HepG2 (cell line): ENCODE data around the gene VKORC1. TPM values are rescaled to one million over a fixed set of nuclear protein-coding genes. Genes with fewer than 3 reads are reported as not detected.

ENCODE experiments used
- FOSL1 ChIP-seq: sonication (generic); formaldehyde crosslinking; IDR thresholded peaks from 2 replicates; pipeline ENCODE4 v1.9.0; 2021; ENCODE audit warnings: missing genetic modification reagents, borderline replicate concordance
- KDM2A ChIP-seq: sonication (generic); formaldehyde crosslinking; IDR thresholded peaks from 2 replicates; pipeline ENCODE4 v1.4.0; 2020; ENCODE audit warnings: low read depth, missing genetic modification reagents, borderline replicate concordance
- MEIS2 ChIP-seq: sonication (generic); formaldehyde crosslinking; IDR thresholded peaks from 2 replicates; pipeline ENCODE4 v1.9.0; 2021; ENCODE audit warnings: mild to moderate bottlenecking, missing genetic modification reagents
- MYC ChIP-seq: sonication (generic); formaldehyde crosslinking; IDR thresholded peaks from 2 replicates; pipeline ENCODE4 v1.9.0; 2021; ENCODE audit warnings: missing genetic modification reagents, borderline replicate concordance
- NCOR1 ChIP-seq: fragments of 200-600 bp; sonication (generic); IDR thresholded peaks from 2 replicates; pipeline ENCODE4 v1.7.0; 2017; ENCODE audit warnings: antibody characterized with exemption, low read length, borderline replicate concordance
- NR1H2 ChIP-seq: sonication (generic); formaldehyde crosslinking; IDR thresholded peaks from 2 replicates; pipeline ENCODE4 v1.8.1; 2022; ENCODE audit warnings: low read depth, missing genetic modification reagents, borderline replicate concordance
- POLR2AphosphoS5 ChIP-seq: IDR thresholded peaks from 2 replicates; pipeline ENCODE4 v1.6.1; 2012; ENCODE audit warnings: low read depth, low read length
- PRDM15 ChIP-seq: sonication (generic); formaldehyde crosslinking; IDR thresholded peaks from 2 replicates; pipeline ENCODE4 v1.4.0; 2020; ENCODE audit warnings: missing genetic modification reagents
- TCF7L2 ChIP-seq: IDR thresholded peaks from 2 replicates; pipeline ENCODE4 v1.6.1; 2011; ENCODE audit warnings: mild to moderate bottlenecking, low read depth, low read length, moderate library complexity
- YEATS2 ChIP-seq: sonication (generic); formaldehyde crosslinking; IDR thresholded peaks from 2 replicates; pipeline ENCODE4 v1.4.0; 2020; ENCODE audit warnings: missing genetic modification reagents, borderline replicate concordance
- ZBTB1 ChIP-seq: sonication (generic); formaldehyde crosslinking; IDR thresholded peaks from 2 replicates; pipeline ENCODE4 v1.4.0; 2020; ENCODE audit warnings: missing genetic modification reagents, borderline replicate concordance
- ZBTB25 ChIP-seq: IDR thresholded peaks from 2 replicates; pipeline ENCODE4 v1.6.1; 2018; ENCODE audit warnings: missing genetic modification reagents
- ZMYM2 ChIP-seq: sonication (generic); formaldehyde crosslinking; IDR thresholded peaks from 2 replicates; pipeline ENCODE4 v1.8.0; 2022; ENCODE audit warnings: mild to moderate bottlenecking, missing genetic modification reagents
- ZNF670 ChIP-seq: sonication (generic); formaldehyde crosslinking; IDR thresholded peaks from 2 replicates; pipeline ENCODE4 v1.8.0; 2022; ENCODE audit warnings: mild to moderate bottlenecking, missing genetic modification reagents, borderline replicate concordance
- polyA plus RNA-seq, 8 experiments: library from polyadenylated mRNA; depleted of rRNA in 3 of 8; stranded (reverse) in 7 of 8; unstranded in 1 of 8; fragments of >200 nt; fragmentation: Illumina TruSeq in 4 of 8; extraction: Trizol in 4 of 8; gene quantifications; 2 replicates each; pipeline versions ENCODE4 v1.2.1 to v1.2.3, GENCODE V29; 2011 to 2016; ENCODE audit warnings: low read depth in 4 of 8, missing spikeins in 1 of 8, mixed read lengths in 1 of 8; ENCODE audit not compliant: insufficient read depth in 1 of 8
- total RNA-seq, 5 experiments: library from RNA; depleted of rRNA; stranded (reverse); fragments of >200 nt; fragmentation: Illumina TruSeq; extraction: Trizol; gene quantifications; 2 replicates each; pipeline ENCODE4 v1.2.3, GENCODE V29; 2016; ENCODE audit warnings: low read depth in 1 of 5
- TF ChIP-seq, protein P1 (sequence below): sonication (generic); formaldehyde crosslinking; IDR thresholded peaks from 2 replicates; pipeline ENCODE4 v1.4.0; 2020; ENCODE audit warnings: missing genetic modification reagents
- TF ChIP-seq, protein P2 (sequence below): sonication (generic); formaldehyde crosslinking; IDR thresholded peaks from 2 replicates; pipeline ENCODE4 v1.8.0; 2022; ENCODE audit warnings: mild to moderate bottlenecking, missing genetic modification reagents

The VKORC1 gene
- total and polyA plus RNA-seq, 2 of the 13 experiments (the other 11 are each of a cell fraction or from before 2014, with no cell fraction given): 141 to 615 TPM

- TF ChIP-seq PRDM15 (CRISPR knock-in tag) (peak; percentile 66), ZNF670 (CRISPR knock-in tag) (peak; percentile 95), NCOR1 (peak; percentile 72; the same call in 1 of the 2 replicates), MYC (CRISPR knock-in tag) (peak; percentile 97), MEIS2 (CRISPR knock-in tag) (peak; percentile 95), ZMYM2 (CRISPR knock-in tag) (0 out of 2 replicates have a peak, but pooled peaks have one; percentile 49), YEATS2 (CRISPR knock-in tag) (peak; percentile 89), TCF7L2 (no peak), ZBTB25 (CRISPR knock-in tag) (peak; percentile 96), ZBTB1 (CRISPR knock-in tag) (no peak), FOSL1 (CRISPR knock-in tag) (peak; percentile 28; the same call in 1 of the 2 replicates), POLR2AphosphoS5 (peak; percentile 60), NR1H2 (0 out of 2 replicates have a peak, but pooled peaks have one; percentile 62), KDM2A (peak; percentile 98)
- TF ChIP-seq, protein P1, sequence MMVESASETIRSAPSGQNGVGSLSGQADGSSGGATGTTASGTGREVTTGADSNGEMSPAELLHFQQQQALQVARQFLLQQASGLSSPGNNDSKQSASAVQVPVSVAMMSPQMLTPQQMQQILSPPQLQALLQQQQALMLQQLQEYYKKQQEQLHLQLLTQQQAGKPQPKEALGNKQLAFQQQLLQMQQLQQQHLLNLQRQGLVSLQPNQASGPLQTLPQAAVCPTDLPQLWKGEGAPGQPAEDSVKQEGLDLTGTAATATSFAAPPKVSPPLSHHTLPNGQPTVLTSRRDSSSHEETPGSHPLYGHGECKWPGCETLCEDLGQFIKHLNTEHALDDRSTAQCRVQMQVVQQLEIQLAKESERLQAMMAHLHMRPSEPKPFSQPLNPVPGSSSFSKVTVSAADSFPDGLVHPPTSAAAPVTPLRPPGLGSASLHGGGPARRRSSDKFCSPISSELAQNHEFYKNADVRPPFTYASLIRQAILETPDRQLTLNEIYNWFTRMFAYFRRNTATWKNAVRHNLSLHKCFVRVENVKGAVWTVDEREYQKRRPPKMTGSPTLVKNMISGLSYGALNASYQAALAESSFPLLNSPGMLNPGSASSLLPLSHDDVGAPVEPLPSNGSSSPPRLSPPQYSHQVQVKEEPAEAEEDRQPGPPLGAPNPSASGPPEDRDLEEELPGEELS: peak; percentile 79
- TF ChIP-seq, protein P2, sequence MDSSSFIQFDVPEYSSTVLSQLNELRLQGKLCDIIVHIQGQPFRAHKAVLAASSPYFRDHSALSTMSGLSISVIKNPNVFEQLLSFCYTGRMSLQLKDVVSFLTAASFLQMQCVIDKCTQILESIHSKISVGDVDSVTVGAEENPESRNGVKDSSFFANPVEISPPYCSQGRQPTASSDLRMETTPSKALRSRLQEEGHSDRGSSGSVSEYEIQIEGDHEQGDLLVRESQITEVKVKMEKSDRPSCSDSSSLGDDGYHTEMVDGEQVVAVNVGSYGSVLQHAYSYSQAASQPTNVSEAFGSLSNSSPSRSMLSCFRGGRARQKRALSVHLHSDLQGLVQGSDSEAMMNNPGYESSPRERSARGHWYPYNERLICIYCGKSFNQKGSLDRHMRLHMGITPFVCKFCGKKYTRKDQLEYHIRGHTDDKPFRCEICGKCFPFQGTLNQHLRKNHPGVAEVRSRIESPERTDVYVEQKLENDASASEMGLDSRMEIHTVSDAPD (CRISPR knock-in tag): peak; percentile 99
These were observed 11.1 kb upstream of the VKORC1 start (continued) for GRCh38 chr16:31105677-31106213.
